K562 (cell line): Measurements from ENCODE around the gene ATG10. TPM values are rescaled to one million over a fixed set of nuclear protein-coding genes. Genes with fewer than 3 reads are reported as not detected.

ENCODE experiments used
- ATAC-seq: fragments of 200-7000 bp; cut with Tn5 transposase; 3 replicates; pipeline ENCODE4 v1.9.1; 2020; ENCODE audit warnings: moderate library complexity
- BruUV-seq: library from RNA; stranded (reverse); fragments of 400-500 nt; replicated peaks from 2 replicates; lab custom pipeline; 2021; lab: Mats Ljungman, UMichigan
- CTCF ChIA-PET: fragments of 300-600 bp; formaldehyde crosslinking; extraction: SDS; loops from one replicate; lab custom pipeline; 2021; ENCODE audit warnings: low intra/inter-chr PET ratio; lab: Yijun Ruan, JAX
- POLR2A ChIA-PET: fragments of 300-600, 350-650 bp; sonication (Branson Sonifier 250); formaldehyde crosslinking; extraction: SDS; loops from one replicate; lab custom pipeline; 2021; ENCODE audit warnings: antibody characterized with exemption, inconsistent platforms; lab: Yijun Ruan, JAX
- DNase-seq, 4 experiments: peaks; one replicate each; pipeline versions ENCODE4 v3.0.0 to v3.0.0-alpha.2; 2011 to 2018; ENCODE audit warnings: low spot score in 3 of 4, mixed read lengths in 3 of 4; ENCODE audit errors: extremely low read depth in 1 of 4
- FAIRE-seq: peaks from 2 replicates; lab custom pipeline; 2011; peaks lifted over from hg19 to GRCh38; lab: Jason Lieb, UNC
- H2AFZ ChIP-seq: 2 replicates; pipeline ENCODE4 v1.6.0; 2011; ENCODE audit warnings: low read depth, low read length, control low read depth, inconsistent platforms
- H3K27ac ChIP-seq: fragments of 200-600 bp; 3 replicates; pipeline ENCODE4 v1.8.0; 2011; ENCODE audit warnings: low read depth, mild to moderate bottlenecking, control low read depth, inconsistent platforms, low read length, moderate library complexity, mixed read lengths; ENCODE audit errors: extremely low read depth
- H3K27me3 ChIP-seq, 2 experiments: fragments of 300-600 bp in 1 of 2; 2 replicates in 1 of 2; 3 replicates in 1 of 2; pipeline versions ENCODE4 v1.6.0 to v1.8.0; 2011; ENCODE audit warnings: inconsistent platforms in 2 of 2, low read length in 2 of 2, mild to moderate bottlenecking in 1 of 2, mixed read lengths in 1 of 2, moderate library complexity in 1 of 2; ENCODE audit not compliant: control insufficient read depth in 2 of 2, insufficient read depth in 2 of 2
- H3K36me3 ChIP-seq: fragments of 300-600 bp; 3 replicates; pipeline ENCODE4 v1.8.0; 2011; ENCODE audit warnings: mild to moderate bottlenecking, low read length, inconsistent platforms; ENCODE audit not compliant: control insufficient read depth, insufficient read depth
- H3K4me1 ChIP-seq, 2 experiments: fragments of 200-600 bp in 1 of 2; replicated peaks in 1 of 2; 2 replicates in 1 of 2; 3 replicates in 1 of 2; pipeline versions ENCODE4 v1.5.1 to v1.8.0; 2011; ENCODE audit warnings: inconsistent platforms in 2 of 2, low read length in 2 of 2, mild to moderate bottlenecking in 1 of 2, mixed read lengths in 1 of 2, moderate library complexity in 1 of 2; ENCODE audit not compliant: control insufficient read depth in 2 of 2, insufficient read depth in 2 of 2
- H3K4me2 ChIP-seq: 2 replicates; pipeline ENCODE4 v1.6.1; 2011; ENCODE audit warnings: low read length, control low read depth, inconsistent platforms, mixed read lengths; ENCODE audit not compliant: insufficient read depth
- H3K4me3 ChIP-seq: fragments of 200-600 bp; sonication (generic), shearing (Covaris generic); 2 replicates; pipeline ENCODE4 v1.5.1; 2016; ENCODE audit warnings: control low read depth, inconsistent platforms
- H3K79me2 ChIP-seq: fragments of 200-600 bp; 3 replicates; pipeline ENCODE4 v1.8.0; 2011; ENCODE audit warnings: low read length, inconsistent platforms; ENCODE audit not compliant: control insufficient read depth, insufficient read depth
- H3K9ac ChIP-seq, 2 experiments: 2 replicates each; pipeline versions ENCODE4 v1.6.0 to v1.6.1; 2011; ENCODE audit warnings: low read depth in 2 of 2, low read length in 2 of 2, control low read depth in 1 of 2, inconsistent platforms in 1 of 2, mild to moderate bottlenecking in 1 of 2, mixed read lengths in 1 of 2; ENCODE audit not compliant: insufficient read depth in 1 of 2
- H3K9me1 ChIP-seq: one replicate; pipeline ENCODE4 v1.6.0; 2011; ENCODE audit warnings: inconsistent platforms, mild to moderate bottlenecking, low read length, moderate library complexity; ENCODE audit not compliant: control insufficient read depth, insufficient read depth
- H3K9me3 ChIP-seq: replicated peaks from 2 replicates; pipeline ENCODE4 v1.5.1; 2011; ENCODE audit warnings: low read depth, low read length, inconsistent platforms; ENCODE audit not compliant: control insufficient read depth, insufficient read depth
- H4K20me1 ChIP-seq: replicated peaks from 2 replicates; pipeline ENCODE4 v1.6.1; 2011; ENCODE audit warnings: low read length, inconsistent platforms, mixed read lengths; ENCODE audit not compliant: control insufficient read depth, insufficient read depth
- BACH1 ChIP-seq: fragments of 200-800 bp; sonication (Bioruptor generic); IDR thresholded peaks from 2 replicates; pipeline ENCODE4 v1.6.1; 2016; ENCODE audit warnings: missing genetic modification characterization, missing compliant biosample characterization
- C11orf30 ChIP-seq: fragments of 450-650 bp; IDR thresholded peaks from 2 replicates; pipeline ENCODE4 v1.6.1; 2016; ENCODE audit warnings: low read depth, mild to moderate bottlenecking
- ESRRA ChIP-seq: fragments of 450-650 bp; IDR thresholded peaks from 2 replicates; pipeline ENCODE4 v1.6.1; 2014; ENCODE audit warnings: low read depth, mild to moderate bottlenecking, moderate library complexity, borderline replicate concordance
- MAFF ChIP-seq: IDR thresholded peaks from 2 replicates; pipeline ENCODE4 v1.6.1; 2012; ENCODE audit warnings: low read length, improper control_type of control experiment
- MAFG ChIP-seq: fragments of 450-650 bp; conservative IDR thresholded peaks from 2 replicates; pipeline ENCODE4 v1.6.1; 2016; ENCODE audit warnings: missing genetic modification characterization, missing compliant biosample characterization
- MAFK ChIP-seq: IDR thresholded peaks from 2 replicates; pipeline ENCODE4 v1.6.1; 2011; ENCODE audit warnings: low read length, improper control_type of control experiment
- NCOR1 ChIP-seq: fragments of 450-650 bp; IDR thresholded peaks from 2 replicates; pipeline ENCODE4 v1.6.1; 2016; ENCODE audit warnings: mild to moderate bottlenecking, moderate library complexity
- RAD51 ChIP-seq: fragments of 450-650 bp; IDR thresholded peaks from 2 replicates; pipeline ENCODE4 v1.7.1; 2016; ENCODE audit warnings: low read depth, mild to moderate bottlenecking, borderline replicate concordance
- SRSF3 ChIP-seq: fragments of 200-400 bp; formaldehyde crosslinking; IDR thresholded peaks from 2 replicates; pipeline ENCODE4 v1.6.1; 2016; ENCODE audit warnings: mild to moderate bottlenecking, low read length, moderate library complexity; ENCODE audit not compliant: insufficient read depth
- TCFL5 ChIP-seq: fragments of 250-450 bp; sonication (Bioruptor Pico); conservative IDR thresholded peaks from 2 replicates; pipeline ENCODE4 v1.6.1; 2021; ENCODE audit warnings: mild to moderate bottlenecking, moderate library complexity, matching md5 sums
- ZBTB8A ChIP-seq: fragments of 450-650 bp; IDR thresholded peaks from 2 replicates; pipeline ENCODE4 v1.6.1; 2018; ENCODE audit warnings: mild to moderate bottlenecking, moderate library complexity; ENCODE audit not compliant: partially characterized antibody
- ZFX ChIP-seq: sonication (generic); formaldehyde crosslinking; IDR thresholded peaks from 2 replicates; pipeline ENCODE4 v1.8.0; 2022; ENCODE audit warnings: mild to moderate bottlenecking, missing genetic modification reagents, moderate library complexity
- ZNF24 ChIP-seq: fragments of 450-650 bp; IDR thresholded peaks from 2 replicates; pipeline ENCODE4 v1.6.1; 2016
- ZNF316 ChIP-seq: fragments of 450-650 bp; IDR thresholded peaks from 2 replicates; pipeline ENCODE4 v1.6.1; 2016
- WGBS: fragments of 100-300 bp; shearing (Covaris generic); methylation state at CpG from one replicate; pipeline ENCODE4 v1.1.6; 2016; ENCODE audit warnings: low coverage, mixed read lengths; ENCODE audit not compliant: insufficient coverage; ENCODE audit errors: missing lambda C conversion rate; 5-methylcytosine and 5-hydroxymethylcytosine counted together
- in situ Hi-C: fragments of 300-500 bp; cut with MboI; formaldehyde crosslinking; loops from 4 replicates; pipeline ENCODE4 v1.15.0; 2018; ENCODE audit warnings: inconsistent platforms, mixed read lengths
- intact Hi-C: fragments of 100-400 bp; cut with micrococcal nuclease; formaldehyde crosslinking; loops from 2 replicates; pipeline ENCODE4 v1.14.2; 2022
- polyA plus RNA-seq, 8 experiments: library from polyadenylated mRNA; depleted of rRNA in 4 of 8; stranded (reverse) in 5 of 8; unstranded in 3 of 8; fragments of >200 nt; fragmentation: Nextera tagmentation in 2 of 8; fragmentation: Illumina TruSeq in 1 of 8; extraction: Ambion mirVana in 2 of 8; extraction: Trizol in 1 of 8; gene quantifications; 2 replicates each; pipeline versions ENCODE4 v1.2.1 to v1.2.3, GENCODE V29; 2011 to 2014; ENCODE audit warnings: inconsistent platforms in 1 of 8, missing spikeins in 1 of 8
- total RNA-seq, 7 experiments: library from RNA; depleted of rRNA in 6 of 7; stranded (reverse); fragments of >200 nt in 6 of 7; fragmentation: Illumina TruSeq in 2 of 7; extraction: Trizol in 2 of 7; gene quantifications; 2 replicates each; pipeline versions ENCODE4 v1.2.1 to v1.2.3, GENCODE V29; 2011 to 2021; ENCODE audit warnings: low replicate concordance in 1 of 7
- TF ChIP-seq, protein P1 (sequence below): fragments of 450-650 bp; IDR thresholded peaks from 2 replicates; pipeline ENCODE4 v1.6.1; 2016; ENCODE audit warnings: missing biosample characterization, missing genetic modification characterization

The ATG10 gene
- total and polyA plus RNA-seq, 9 of the 15 experiments (the other 6 are each of a cell fraction or from before 2014, with no cell fraction given): 7.0 to 18.8 (median 14.6) TPM

- no peak; the same call in 1 of the 2 replicates for TF ChIP-seq NCOR1
- TF ChIP-seq ZFX (CRISPR knock-in tag): no peak
- TF ChIP-seq ZNF24: no peak
These were observed 139.4 kb downstream of the ATG10 start (continued) for GRCh38 chr5:82111191-82111590.

DNA sequence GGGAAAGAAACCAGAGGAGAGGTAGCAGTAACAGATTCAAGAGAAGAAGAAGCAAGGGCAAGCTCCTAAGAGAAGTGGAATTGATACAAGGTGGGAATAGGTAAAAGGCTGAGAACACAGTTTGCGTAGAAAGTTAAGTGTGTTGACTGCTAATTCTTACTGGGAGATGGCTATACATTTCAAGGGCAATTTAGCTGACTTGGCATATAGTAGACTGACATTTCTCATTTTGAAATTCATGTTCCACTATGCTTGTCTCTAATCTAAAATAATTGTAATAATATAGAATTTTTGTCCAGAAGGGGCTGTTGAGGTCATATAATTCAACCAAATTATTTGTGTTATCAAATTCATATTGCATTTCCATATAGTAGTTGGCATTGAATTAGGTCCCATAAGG lies 144.0 kb downstream of the ATG10 start:
- Histone ChIP-seq H3K9me3 (no peaks in the 10 kb centered on the region), H3K79me2 (no peaks in the 10 kb centered on the region), H3K27me3 (no peaks in the 10 kb centered on the region), H3K9ac (no peak overlapping the region), H2AFZ (no peak overlapping the region), H3K4me3 (no peak overlapping the region), H3K36me3 (no peaks in the 10 kb centered on the region), H3K27ac (no peak overlapping the region), H3K9me1 (no peaks in the 10 kb centered on the region), H3K4me1 (no peaks in the 10 kb centered on the region; a peak in 2 of 5 replicates), H3K4me2 (no peak overlapping the region), H4K20me1 (no peaks in the 10 kb centered on the region)
- ChIA-PET POLR2A (no interaction called here), CTCF (interaction anchor here (0.5 kb wide), 1 partner anchor 29 kb away, joined by 3 read pairs; no protein-coding TSS in a partner anchor)
- DNase-seq (no peak), FAIRE-seq (no peak), ATAC-seq (no peak)
- 72% methylated on average over 1 of the region's 1 CpG for WGBS
- no peak for TF ChIP-seq TCFL5 (CRISPR knock-in tag)
- no peak for TF ChIP-seq ESRRA
- no peak for TF ChIP-seq RAD51
- TF ChIP-seq ZNF316: peak; percentile 93
- TF ChIP-seq, protein P1, sequence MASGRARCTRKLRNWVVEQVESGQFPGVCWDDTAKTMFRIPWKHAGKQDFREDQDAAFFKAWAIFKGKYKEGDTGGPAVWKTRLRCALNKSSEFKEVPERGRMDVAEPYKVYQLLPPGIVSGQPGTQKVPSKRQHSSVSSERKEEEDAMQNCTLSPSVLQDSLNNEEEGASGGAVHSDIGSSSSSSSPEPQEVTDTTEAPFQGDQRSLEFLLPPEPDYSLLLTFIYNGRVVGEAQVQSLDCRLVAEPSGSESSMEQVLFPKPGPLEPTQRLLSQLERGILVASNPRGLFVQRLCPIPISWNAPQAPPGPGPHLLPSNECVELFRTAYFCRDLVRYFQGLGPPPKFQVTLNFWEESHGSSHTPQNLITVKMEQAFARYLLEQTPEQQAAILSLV (tag): no peak
- TF ChIP-seq SRSF3: no peak
- peak; percentile 86 for TF ChIP-seq C11orf30
- TF ChIP-seq MAFK: peak; percentile 93
- no peak for TF ChIP-seq BACH1 (tag)
- TF ChIP-seq ZBTB8A: no peak
- peak; percentile 83 for TF ChIP-seq MAFG (tag)
- peak; percentile 93 for TF ChIP-seq MAFF
- BruUV-seq: no TSS peak
- in situ Hi-C loops: no loop called here
- intact Hi-C loops: no loop called here
